Tibial artery (tissue), 4 donors: Measurements from ENCODE around the gene CHST1.

ENCODE experiments used
- DNase-seq, 2 donors: peaks; one replicate each; pipeline ENCODE4 v3.0.0-alpha.2; 2019
- H3K27ac ChIP-seq, 2 donors: fragments of 200-600 bp; sonication (generic) in 1 of 2; 1 replicate in 1 of 2; 2 replicates in 1 of 2; pipeline ENCODE4 v1.5.1; 2018 to 2019; ENCODE audit warnings: mild to moderate bottlenecking in 1 of 2
- H3K27me3 ChIP-seq, 2 donors: fragments of 200-600 bp; sonication (generic) in 1 of 2; one replicate each; pipeline versions ENCODE4 v1.5.1 to v1.6.0; 2016 to 2019
- H3K36me3 ChIP-seq, 3 donors: fragments of 200-600 bp; sonication (generic) in 2 of 3; one replicate each; pipeline ENCODE4 v1.5.1; 2016 to 2019; ENCODE audit warnings: mild to moderate bottlenecking in 2 of 3
- H3K4me1 ChIP-seq, 4 donors: fragments of 200-600 bp; sonication (generic) in 2 of 4; 1 replicate in 3 of 4; 2 replicates in 1 of 4; pipeline ENCODE4 v1.5.1; 2016 to 2019
- H3K4me3 ChIP-seq, 2 donors: fragments of 200-600 bp; sonication (generic) in 1 of 2; 1 replicate in 1 of 2; 2 replicates in 1 of 2; pipeline ENCODE4 v1.5.1; 2018 to 2019; ENCODE audit warnings: mild to moderate bottlenecking in 2 of 2
- H3K9me3 ChIP-seq, 3 donors: fragments of 200-600 bp; sonication (generic) in 1 of 3; one replicate each; pipeline ENCODE4 v1.5.1; 2016 to 2019
- CTCF ChIP-seq, 2 experiments: fragments of 200-600 bp in 1 of 2; fragments of 450-650 bp in 1 of 2; IDR thresholded peaks; one replicate each; pipeline ENCODE4 v1.5.1; 2017 to 2019; ENCODE audit warnings: antibody characterized with exemption in 2 of 2, mild to moderate bottlenecking in 1 of 2, moderate library complexity in 1 of 2
- intact Hi-C: fragments of 100-400 bp; cut with DNase I; formaldehyde crosslinking; loops from one replicate; pipeline ENCODE4 v1.15.0; 2023; ENCODE audit warnings: low total_unique reads

Gene CHST1

GRCh38 chr11:45673441-45673840 is 8.0 kb upstream of the CHST1 start:
- Histone ChIP-seq H3K36me3 (no peaks in the 10 kb centered on the region), H3K4me3 (no peak overlapping the region), H3K27me3 (no peaks in the 10 kb centered on the region), H3K27ac (no peak overlapping the region), H3K4me1 (no peaks in the 10 kb centered on the region), H3K9me3 (no peaks in the 10 kb centered on the region)
- no peak for TF ChIP-seq CTCF (IDR thresholded peaks at IDR 0.05)
- DNase-seq: no peak
- intact Hi-C loops: no loop called here

- intact Hi-C loops: no loop called here
- Histone ChIP-seq H3K4me1 (no peaks in the 10 kb centered on the region), H3K27ac (no peak overlapping the region), H3K36me3 (no peaks in the 10 kb centered on the region), H3K27me3 (no peaks in the 10 kb centered on the region), H3K4me3 (no peak overlapping the region), H3K9me3 (no peaks in the 10 kb centered on the region)
- TF ChIP-seq CTCF (IDR thresholded peaks at IDR 0.05): no peak
- DNase-seq: no peak
These were observed 7.2 kb upstream of the CHST1 start for GRCh38 chr11:45672593-45672992.

GRCh38 chr11:45671246-45672171 is 6.1 kb upstream of the CHST1 start:
- TF ChIP-seq CTCF (IDR thresholded peaks at IDR 0.05): no peak
- no peak overlapping the region for H3K27ac ChIP-seq
- no peak for DNase-seq
- peaks cover 0 to under 1% (median 0%) of the 10 kb centered on the region in 4 donors for H3K4me1 ChIP-seq
- no peak overlapping the region for H3K4me3 ChIP-seq
- H3K27me3 ChIP-seq: no peaks in the 10 kb centered on the region
- no peaks in the 10 kb centered on the region for H3K36me3 ChIP-seq
- intact Hi-C loops: no loop called here
- H3K9me3 ChIP-seq: no peaks in the 10 kb centered on the region

- H3K27me3 ChIP-seq: no peaks in the 10 kb centered on the region
- intact Hi-C loops: no loop called here
- TF ChIP-seq CTCF (IDR thresholded peaks at IDR 0.05): no peak
- DNase-seq: no peak
- no peaks in the 10 kb centered on the region for H3K36me3 ChIP-seq
- H3K4me3 ChIP-seq: no peak overlapping the region
- H3K4me1 ChIP-seq: peaks cover 0 to 10% (median 2%) of the 10 kb centered on the region in 4 donors
- no peaks in the 10 kb centered on the region for H3K9me3 ChIP-seq
- no peak overlapping the region for H3K27ac ChIP-seq
These were observed 5.1 kb upstream of the CHST1 start for GRCh38 chr11:45670386-45671135.

GRCh38 chr11:45669956-45670355 is 4.5 kb upstream of the CHST1 start:
- no peak for TF ChIP-seq CTCF (IDR thresholded peaks at IDR 0.05)
- peaks cover 0 to 13% (median 4%) of the 10 kb centered on the region in 4 donors for H3K4me1 ChIP-seq
- H3K27ac ChIP-seq: no peak overlapping the region
- no peak overlapping the region for H3K4me3 ChIP-seq
- no peaks in the 10 kb centered on the region for H3K9me3 ChIP-seq
- DNase-seq: no peak
- intact Hi-C loops: no loop called here
- H3K36me3 ChIP-seq: no peaks in the 10 kb centered on the region
- H3K27me3 ChIP-seq: no peaks in the 10 kb centered on the region
